ENCODE results near the gene SECISBP2.

The SECISBP2 gene

GRCh38 chr9:89383030-89383720 lies 64.9 kb downstream of the SECISBP2 start:
- DNase-seq: no peak

DNA sequence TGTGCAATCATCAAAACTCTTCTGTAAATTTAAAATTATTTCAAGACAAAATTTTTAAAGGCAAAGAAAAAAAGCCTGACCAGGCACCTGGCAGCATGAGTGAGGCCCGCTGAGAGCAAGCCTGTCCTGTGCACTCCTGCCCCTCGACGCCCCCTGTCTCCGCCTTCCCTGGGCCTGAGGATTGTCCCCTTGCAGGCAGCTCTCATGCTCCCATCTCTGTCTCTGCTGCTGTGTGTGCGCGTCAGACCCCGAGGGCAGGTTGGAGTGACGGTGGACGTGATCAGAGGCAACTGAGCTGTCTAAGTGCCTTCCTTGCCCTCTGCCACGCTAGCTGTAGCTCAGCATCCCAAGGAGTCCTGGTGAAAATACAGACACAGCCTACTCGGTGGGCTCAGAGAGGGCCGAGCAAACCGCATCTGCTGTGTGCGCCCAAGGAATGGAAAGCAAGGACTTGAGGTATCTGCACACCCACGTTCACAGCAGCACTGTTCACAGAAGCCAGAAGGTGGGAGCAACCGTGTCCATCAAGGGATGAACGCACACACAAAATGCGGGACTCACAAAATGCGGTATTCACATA lies 65.5 kb downstream of the SECISBP2 start:
- DNase-seq: no peak

DNA sequence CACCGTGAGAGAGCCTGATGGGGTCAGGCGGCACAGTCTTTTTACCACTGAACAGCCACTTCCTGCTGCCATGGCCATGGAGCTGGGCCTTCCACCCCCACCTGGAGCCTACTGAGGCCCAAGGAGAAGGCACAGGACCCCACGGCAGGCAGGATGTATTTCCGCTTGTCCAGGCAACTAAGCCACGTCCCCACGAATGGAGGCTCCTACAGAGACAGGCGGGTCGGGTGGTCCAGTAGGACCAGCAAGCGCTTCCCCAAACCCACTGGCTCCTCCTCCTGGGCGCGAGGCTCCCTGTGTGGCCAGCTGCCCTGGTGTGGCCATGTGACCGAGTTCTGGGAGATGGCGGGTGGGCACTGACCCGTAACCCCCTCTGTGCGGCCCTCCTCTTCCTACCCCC lies 66.5 kb downstream of the SECISBP2 start:
- no peak for DNase-seq

- no peak for DNase-seq
These were observed 67.9 kb downstream of the SECISBP2 start for GRCh38 chr9:89386206-89386605.

GRCh38 chr9:89386797-89387196 lies 68.5 kb downstream of the SECISBP2 start:
- DNase-seq: no peak

- no peak for DNase-seq
These were observed 69.0 kb downstream of the SECISBP2 start for GRCh38 chr9:89387197-89387849.

GRCh38 chr9:89388084-89388867 lies 70.0 kb downstream of the SECISBP2 start:
- DNase-seq: peak; percentile 64

DNA sequence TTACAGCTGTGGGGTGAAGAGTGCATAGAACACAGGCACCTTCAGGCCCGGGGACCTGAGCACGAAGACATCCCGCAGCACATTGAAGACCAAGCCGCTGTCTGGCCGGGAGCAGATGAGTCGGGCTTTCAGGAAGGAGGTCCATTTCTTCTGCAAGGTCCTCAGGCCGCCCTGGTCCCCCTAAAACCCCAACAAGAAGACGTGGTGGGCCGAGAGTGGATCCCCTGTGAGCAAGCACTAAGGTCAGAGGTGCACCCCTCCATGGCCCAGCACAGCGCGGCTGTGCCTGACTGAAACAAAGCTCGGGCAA lies 70.5 kb downstream of the SECISBP2 start:
- DNase-seq: no peak

DNA sequence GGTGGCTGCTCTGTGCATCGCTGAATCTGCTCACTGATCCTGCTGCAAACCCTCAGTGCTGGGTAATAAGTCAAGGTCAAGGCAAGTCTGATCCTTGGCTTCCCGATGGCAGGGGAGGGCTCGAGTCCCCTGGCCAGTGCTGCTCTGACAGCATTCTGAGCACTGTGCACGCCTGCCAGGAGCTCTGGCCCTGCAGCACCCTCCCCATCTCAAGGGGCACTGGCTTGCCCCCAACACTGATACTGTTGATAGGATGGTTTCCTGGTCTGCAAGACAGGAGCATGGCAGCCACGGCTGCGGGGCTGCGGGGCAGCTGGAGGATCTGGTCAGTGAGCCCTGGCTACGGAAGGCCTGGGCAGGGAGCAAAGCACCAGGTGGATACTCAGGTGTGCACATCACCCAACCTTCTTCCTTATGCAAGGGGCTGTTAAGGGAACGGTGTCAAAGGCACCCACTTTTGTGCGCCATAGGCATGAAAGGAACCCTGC lies 71.8 kb downstream of the SECISBP2 start:
- no peak for DNase-seq

- DNase-seq: no peak
These were observed 72.3 kb downstream of the SECISBP2 start for GRCh38 chr9:89390578-89391116.

DNA sequence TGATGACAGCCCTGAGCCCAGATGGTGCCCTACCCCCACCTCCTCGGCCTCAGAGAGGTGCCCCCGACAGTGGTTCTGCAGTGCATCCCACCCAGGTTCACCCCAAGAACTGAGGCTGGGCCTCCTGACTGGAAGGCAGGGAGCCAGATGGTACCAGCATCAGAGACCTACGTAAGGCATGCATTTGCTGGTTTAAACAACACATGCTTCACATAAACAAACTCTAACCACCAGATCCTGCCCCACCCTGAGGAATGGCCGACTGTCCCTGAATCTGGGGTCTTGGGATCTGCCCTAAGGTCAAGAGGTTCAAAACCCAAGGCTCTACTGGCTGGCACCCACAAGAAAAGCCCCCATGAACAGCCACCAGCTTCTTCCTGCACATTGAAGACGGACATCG lies 73.3 kb downstream of the SECISBP2 start:
- DNase-seq: no peak

DNA sequence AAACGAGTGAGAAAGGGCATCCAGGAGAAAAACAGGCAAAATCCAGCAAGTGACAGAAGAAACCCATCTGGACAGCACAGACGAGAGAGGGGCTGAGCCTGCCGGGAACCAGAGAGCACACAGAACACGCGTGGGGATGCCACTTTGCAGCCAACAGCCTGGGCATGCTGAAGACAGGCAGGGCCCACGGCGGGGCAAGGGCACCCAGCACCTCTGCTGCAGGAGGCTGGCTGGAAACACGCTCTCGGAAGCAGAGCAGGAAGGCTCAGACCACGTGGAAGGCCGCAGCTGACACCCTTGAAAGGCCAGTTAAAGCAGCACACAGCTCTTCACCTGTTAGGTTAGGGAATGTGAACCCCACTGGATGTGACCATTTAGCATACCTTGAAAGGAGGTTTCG lies 76.1 kb downstream of the SECISBP2 start:
- DNase-seq: no peak

- no peak for DNase-seq
These were observed 77.8 kb downstream of the SECISBP2 start for GRCh38 chr9:89395931-89396710.

DNA sequence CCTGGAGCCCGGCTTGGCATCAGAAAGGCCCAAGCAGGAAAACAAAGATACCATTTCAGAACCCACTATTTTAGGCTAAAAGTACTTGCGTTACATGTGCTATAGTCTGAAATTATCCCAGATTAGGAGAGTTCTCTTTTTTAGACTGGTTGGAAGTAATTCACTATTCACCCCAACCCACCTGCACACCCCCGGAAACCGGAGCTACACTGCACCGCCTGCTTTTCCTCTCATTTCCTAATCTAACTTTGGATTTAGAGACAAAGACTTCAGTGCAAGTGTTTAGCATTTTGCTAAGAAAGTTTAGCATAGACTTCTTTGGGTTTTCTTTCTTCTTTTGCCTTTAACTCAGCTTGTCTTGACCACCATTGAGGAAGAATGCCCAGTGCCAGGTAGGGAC lies 79.2 kb downstream of the SECISBP2 start:
- no peak for DNase-seq

DNA sequence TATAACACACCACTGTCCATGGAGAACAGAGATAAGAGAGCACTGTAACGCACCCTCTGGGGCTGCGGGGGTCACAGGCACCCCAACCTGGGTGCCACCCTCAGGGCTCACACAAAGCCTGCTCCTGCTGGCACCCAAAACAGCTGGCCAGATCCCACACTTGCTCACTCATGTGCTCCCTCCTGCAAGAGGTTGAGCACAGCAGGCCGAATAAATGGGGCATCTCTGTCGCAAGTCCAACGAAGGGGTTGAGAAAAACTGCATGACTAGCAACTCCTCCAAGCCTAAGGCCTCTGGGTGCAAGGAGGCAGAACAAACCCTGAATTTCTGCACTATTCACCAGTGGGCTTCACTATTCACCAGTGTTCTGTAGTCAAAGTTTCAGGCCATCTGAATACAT lies 80.3 kb downstream of the SECISBP2 start:
- no peak for DNase-seq

DNA sequence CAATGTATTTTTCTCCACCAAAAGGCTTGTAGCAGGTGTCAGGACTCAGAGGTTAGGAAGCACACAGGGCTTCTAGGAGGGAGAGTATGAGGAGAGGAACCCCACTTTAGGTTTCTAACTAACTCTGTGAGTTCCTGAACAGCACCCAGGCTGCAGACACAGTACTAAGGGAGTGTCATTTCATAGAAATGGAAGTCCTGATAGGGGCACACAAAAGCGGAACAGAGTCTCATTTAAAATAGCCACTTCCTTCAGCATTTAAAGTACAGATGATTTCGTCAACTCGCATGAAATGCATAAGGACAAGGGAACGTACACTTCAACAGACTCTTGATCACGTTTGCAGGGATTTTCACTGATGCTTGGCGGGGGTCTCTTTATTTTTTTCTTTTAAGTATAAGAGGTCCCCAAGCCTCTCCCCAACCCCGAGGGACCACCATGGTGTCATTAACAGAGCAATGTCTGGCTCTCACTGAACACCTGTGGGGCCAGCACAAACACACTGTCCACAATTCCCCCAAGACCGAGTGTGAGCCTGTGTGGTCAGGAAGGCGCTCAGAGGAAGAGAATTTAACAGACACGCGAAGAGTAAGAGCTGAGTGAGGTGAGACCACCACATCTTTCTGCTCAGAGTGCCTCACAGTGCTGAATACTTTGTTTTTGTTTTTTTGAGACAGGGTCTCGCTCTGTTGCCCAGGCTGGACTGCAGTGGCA lies 82.3 kb downstream of the SECISBP2 start:
- DNase-seq: no peak

DNA sequence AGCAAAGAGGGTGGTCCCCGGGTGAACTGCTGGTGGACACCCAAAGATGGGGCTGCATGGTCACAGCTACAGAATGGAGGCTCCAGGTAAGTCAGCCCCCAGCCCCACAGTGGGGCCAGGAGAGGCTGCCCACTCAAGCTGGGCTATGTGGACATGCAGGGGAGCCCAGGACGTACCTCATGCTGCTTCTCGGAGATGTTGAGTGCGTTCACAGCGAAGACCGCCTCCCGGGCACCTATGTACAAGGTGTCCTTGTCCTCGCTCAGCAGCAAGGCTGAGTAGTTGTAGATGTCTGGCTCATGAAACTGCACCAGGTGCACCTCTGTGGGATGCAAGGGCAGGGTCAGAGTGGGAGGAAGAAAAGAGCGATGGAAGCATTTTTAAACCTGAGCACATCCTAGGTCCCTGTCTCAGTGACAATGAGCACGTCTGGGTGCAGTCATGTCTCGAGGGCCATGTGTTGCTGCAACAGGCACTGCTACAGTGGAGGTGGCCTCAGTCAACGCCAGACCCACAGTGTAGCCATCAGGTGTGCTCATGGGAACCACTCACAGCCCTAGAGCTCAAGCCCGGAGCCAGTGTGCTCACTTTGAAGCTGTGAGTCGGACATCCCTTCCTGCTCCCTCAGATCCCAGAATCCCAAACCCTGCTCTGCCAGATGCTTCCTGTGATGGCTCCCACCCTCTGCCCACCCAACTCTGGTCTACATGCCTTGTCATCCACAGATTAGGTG lies 84.6 kb downstream of the SECISBP2 start:
- no peak for DNase-seq

GRCh38 chr9:89404074-89404473 lies 85.8 kb downstream of the SECISBP2 start:
- DNase-seq: no peak

- DNase-seq: no peak
These were observed 87.5 kb downstream of the SECISBP2 start for GRCh38 chr9:89405826-89406225.

DNA sequence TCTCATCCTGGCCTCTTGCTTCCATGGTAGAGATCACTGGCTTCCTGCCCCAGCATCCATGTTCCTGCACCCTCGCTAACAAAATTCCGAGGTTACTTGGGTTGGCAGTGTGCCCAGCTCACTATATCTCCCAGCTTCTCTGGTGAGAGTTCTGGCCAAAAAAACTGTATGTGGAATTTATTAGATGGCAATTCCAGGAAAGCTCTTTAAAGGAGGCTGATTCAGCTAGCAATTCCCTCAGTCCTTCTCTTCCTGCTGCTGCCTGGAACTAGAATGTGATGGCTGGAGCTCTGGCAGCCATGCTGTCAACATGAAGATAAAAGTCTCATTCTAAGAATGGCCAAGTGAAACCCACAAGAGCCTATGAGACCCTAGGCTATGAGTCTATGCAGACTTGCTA lies 88.8 kb downstream of the SECISBP2 start:
- DNase-seq: no peak

- peak; percentile 73 for DNase-seq
These were observed 90.4 kb downstream of the SECISBP2 start for GRCh38 chr9:89408628-89409101.
